Head of caudate nucleus (tissue), 42 donors: ENCODE measurements around the gene RNF214.

Source experiments
- DNase-seq, 42 donors: peaks; one replicate each; pipeline versions ENCODE4 v3.0.0 to v3.0.0-alpha.2; 2020 to 2021; ENCODE audit warnings: mixed read lengths in 7 of 42
- intact Hi-C: fragments of 100-400 bp; cut with DNase I; formaldehyde crosslinking; loops from one replicate; pipeline ENCODE4 v1.15.0; 2022

Gene RNF214

DNA sequence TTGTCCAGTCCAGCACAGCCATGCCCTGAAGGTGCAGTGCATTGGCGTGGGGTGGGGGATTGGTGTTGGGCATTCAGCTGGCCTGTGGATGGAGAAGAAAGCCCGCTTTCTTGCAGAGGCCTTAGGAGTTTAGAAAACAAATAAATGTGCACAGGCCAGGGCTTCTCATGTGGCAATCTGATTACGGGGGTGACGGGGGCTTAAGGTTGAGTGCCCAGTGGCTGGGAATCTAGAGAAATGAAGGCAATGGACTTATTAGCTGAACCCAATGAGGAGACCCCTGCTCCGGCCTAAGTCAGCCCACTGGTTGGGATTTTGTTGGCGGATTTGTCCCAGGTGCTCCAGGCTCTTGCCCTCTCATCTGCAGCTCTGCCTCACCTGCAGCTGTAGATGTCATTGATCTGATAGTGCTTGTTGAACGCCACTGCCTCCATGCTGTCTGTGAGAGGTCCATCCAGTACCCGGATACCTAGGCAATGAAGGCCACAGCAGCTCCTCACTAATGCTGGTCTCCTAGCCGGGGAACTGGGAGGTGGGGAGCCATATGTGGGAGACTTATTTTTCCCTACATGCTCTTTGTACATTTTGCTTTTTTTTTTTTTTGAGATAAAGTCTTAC lies 6.8 kb upstream of the RNF214 start:
- intact Hi-C loops = loop anchor here (2.0 kb wide), 1 partner anchor 45 kb away; no protein-coding TSS in a partner anchor
- peak in 1 of 42 donors; percentile 6 for DNase-seq

DNA sequence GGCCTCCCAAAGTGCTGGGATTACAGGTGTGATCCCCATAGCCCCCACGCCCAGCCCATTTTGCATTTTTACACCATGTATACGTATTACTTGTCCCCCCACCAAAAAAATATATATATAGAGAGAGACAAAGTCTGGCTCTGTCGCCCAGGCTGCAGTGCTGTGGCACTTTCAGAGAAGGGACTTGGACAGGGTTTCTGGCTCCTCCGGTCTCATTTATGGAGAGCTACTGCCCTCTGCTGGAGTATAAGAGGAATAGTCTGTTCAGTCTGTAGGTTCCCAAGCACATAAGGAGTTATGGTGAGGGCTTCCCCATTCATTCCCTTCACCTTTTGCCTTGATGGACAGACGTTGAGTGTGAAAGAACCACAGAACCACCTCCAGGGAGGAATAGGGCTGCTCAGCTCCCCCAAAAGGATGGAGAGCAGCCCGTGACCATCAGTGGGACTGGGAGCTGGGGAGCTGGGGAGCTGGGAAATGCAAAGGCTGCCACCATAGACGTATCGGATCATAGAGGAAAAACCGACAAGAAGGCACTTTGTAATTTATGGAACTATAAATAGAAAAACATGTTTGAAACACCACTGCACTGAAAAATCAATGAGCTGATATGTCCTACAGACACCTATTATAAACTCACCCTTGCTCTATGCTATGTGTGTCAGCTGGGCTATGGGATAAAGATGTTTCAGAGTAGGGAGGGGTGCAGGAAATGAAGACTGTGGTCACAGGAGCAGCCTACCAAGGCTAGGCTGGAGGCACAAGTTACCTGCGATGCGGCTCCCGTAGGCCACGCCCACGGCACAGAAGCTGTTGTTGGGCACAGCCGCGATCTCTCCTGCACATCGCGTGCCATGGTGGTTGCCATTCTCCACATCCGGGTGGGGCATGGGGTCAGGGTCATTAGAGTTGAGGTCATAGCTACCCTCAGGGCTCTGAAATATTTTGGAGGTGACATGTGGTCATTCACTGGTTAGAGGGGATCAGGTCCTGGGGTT lies 5.8 kb upstream of the RNF214 start:
- DNase-seq = peak in 35 of 42 donors; percentile 17 to 87 (median 63)
- intact Hi-C loops = loop anchor here (2.0 kb wide), 1 partner anchor 46 kb away; no protein-coding TSS in a partner anchor

DNA sequence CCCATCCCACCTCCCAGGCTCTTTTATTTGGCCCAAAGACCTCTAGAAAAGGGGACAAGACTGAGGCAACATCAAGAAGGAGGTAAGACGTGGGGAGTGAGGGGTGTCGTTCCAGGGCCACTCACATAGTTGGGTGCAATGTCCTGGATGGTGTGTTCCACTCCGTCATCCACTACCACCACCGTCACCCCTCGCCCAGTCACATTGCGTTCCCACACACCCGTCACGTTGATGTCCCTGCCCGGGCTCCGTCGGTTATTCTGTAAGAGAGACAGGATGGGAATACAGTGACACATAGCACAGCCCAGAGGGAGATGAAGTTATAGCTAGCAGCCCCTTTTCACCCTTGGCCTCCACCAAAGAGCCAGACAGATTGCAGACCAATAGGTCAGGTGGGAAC lies 4.4 kb upstream of the RNF214 start:
- intact Hi-C loops = no loop called here
- DNase-seq = no peak

DNA sequence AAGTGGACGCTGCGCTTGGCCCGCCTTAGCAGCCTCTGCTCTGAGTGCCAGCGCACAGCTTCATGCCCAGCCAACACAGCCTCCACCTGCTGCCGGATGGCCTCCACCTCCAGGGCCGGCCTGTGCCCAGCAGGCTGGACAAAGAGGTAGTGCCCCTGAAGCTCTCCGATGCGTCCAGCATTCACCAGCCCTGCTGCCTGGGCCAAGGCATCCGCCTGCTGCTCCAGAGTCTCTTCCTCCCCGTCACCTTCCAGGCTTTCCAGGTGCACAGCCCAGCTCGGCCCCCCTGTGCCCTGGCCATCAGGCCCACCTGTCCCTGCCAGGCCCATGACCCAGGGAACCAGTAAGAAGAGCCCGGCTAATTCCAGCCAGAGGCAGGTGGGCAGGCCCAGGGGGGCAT lies 3.1 kb upstream of the RNF214 start:
- DNase-seq = no peak
- intact Hi-C loops = no loop called here

DNA sequence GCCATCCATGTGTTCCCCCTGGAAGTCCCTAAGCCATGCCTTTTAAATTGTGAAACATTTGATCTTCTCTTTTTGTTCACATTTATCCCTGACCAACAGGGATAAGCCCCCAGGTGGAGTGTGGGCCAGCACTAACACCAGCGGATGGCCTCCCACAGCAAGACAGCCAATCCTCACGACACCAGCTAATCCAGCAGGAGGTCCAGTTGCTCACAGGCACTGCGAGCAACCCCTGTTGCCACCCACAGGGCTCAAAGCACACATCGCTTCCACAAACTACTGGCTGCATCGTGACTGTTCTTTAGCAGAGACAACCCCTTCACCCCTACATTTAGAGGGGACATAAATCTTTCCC lies 2.6 kb upstream of the RNF214 start:
- intact Hi-C loops = loop anchor here (5.0 kb wide), 1 partner anchor 443 kb away; the partner anchor contains the start of gene ZPR1
- no peak for DNase-seq

DNA sequence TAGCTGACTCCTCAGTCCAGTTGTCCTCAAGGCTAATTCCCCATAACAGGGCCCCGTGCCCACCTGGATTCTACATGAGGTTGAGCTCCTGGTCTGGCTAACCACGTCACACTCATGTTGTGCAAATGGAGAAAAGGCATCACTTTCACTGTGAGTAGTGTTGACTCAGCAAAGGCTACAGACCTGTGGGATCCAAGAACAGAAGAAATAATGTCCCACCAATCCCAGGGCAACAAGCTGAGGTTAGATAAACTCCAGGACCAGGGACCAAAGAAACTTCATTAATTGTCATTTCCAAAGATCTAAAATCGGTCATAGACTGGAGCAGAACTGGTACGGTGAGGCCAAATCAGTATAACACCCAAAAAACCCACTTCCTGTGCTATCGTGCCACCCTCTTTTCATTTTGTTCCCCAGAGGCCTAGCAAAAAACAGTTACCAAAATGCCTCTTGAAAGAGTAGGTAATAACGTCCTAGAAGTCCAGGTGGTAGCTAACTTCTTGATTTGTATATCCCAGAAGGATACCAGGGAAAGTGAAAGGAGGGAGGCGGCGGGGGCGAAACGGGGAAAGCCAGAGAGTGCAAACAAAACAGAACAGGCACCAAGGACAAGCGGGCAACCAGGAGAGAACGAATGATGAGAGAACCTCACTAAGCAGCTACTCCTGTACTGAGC lies 2.0 kb upstream of the RNF214 start:
- intact Hi-C loops = loop anchor here (5.0 kb wide), 1 partner anchor 443 kb away; the partner anchor contains the start of gene ZPR1
- DNase-seq = no peak

DNA sequence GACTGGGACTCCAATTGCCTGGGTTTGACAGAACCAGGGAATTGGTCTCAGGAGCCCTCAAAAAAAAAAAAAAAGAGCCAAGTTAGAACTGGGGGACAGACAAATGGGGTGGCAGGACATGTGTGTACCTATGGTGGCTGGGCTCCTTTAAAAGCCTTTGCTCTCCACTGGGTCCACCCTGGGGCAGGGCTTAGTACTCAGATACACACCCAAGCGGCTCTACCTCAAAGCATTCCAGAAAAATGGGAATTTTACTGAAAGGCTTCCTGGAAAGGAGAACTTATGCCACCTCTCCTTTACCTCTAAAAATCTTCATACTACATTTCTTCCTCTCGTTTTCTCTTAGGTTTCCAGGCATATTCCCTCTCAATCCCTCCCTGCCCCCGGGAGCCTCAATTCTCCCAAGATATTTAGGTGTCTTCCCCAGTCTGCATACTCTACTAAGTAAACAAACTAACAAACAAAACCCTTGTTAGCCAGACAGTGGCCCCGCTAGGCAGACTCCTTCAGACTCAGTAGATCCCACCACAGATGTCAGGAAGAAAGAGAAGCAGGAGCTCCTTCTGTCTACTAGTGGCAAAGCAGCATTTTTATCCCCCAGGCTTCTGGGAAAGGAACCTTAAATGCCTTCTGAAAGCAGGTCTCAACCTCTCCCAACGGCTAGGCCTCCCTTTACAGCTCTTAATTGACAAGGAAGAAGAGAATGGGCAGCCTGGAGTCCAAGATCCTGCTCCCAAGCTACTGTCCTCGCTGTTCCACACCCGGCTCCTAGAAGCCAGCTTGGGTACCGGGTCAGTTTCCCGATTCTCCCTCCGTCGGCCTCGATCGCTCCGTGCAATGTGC lies 1.3 kb upstream of the RNF214 start:
- no peak for DNase-seq

DNA sequence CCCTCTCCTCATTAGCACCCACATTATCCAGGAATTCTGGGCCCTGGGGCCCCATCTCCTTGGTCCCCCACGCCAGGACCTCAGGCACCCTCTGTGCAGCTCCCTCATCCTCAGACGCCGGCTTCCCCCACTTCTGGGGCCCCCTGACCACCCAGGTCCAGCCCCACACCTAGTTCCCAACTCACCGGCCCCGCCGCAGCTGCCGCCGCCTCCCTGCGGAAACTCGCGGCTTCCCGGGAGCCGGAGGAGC lies 704 bp upstream of the RNF214 start, which contains the start of gene PCSK7:
PCSK7 (minus strand) TSS at position 232 of the 250 bp plus-strand sequence. CDS start 2,229 bp downstream, outside the sequence.
- intact Hi-C loops = loop anchor here (2.0 to 5.0 kb wide), 2 partner anchors 85 to 444 kb away; partner anchors contain the start of genes BACE1 and ZPR1
- DNase-seq = peak in 5 of 42 donors; percentile 69 to 87 (median 82)

More for the DNA sequence above, 1.3 kb upstream of the RNF214 start:
- intact Hi-C loops = loop anchor here (5.0 kb wide), 1 partner anchor 444 kb away; the partner anchor contains the start of gene ZPR1

DNA sequence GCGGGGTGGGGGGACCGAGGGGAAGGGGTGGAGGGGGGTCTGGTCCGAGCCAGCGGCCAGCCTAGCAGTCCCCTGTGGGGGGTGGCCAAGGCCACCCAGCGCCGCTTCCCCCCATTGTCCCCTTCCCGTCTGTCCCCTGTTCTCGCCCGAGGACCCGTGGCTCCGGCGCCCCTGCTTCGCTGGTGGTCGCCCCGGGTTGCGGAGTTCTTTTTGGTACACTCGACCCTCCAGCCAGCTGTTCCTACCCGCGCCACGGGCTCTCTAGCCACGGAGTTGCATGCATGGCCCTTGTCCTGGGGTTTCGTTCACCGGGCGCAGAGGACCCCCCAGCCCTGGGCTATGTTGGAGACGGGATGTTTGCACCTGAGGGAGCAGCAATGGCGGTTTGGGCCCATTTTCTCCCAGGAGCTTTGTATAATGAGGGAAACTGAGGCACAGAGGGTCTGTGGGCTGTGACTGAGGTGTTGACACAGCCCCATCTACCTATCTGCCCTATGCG lies 489 bp downstream of the RNF214 start:
- intact Hi-C loops = loop anchor here (2.0 to 5.0 kb wide), 2 partner anchors 84 to 446 kb away; partner anchors contain the start of genes BACE1 and ZPR1
- peak in 10 of 42 donors; percentile 14 to 51 (median 29) for DNase-seq

DNA sequence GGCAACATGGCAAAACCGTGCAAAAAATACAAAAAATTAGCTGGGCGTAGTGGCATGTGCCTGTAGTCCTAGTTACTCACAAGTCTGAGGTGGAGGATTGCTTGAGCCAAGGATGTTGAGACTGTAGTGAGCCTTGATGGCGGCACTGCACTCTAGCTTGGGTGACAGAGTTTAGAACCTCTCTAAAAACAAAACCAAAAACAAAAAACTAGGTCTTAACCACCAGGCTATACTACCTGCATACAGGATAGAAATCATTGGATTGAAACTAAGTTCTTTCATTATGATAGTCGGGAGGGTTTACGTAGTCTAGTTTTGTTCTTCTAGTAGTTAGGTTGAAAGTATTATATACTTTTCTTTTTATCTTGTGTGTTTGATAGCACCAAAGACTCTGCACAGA lies 5.8 kb downstream of the RNF214 start:
- intact Hi-C loops = no loop called here
- no peak for DNase-seq

DNA sequence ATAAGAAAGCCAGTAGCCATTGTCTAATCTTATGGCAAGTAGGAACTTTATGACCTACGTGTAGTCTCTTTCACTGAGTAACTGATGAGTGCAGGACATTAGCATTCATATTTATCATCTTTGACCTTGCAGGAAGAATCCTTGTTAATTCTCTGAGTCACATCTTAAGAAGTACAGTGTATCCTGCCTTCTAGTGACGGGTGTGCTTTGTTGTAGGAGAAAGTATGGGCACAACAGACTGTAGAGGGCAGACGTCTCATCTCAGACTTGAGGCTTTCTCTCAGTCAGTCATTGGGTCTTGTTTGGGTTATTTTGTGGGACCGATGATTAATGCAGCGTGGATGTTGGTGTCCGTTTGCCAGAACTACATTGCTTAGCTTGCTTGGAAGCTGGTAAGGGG lies 6.8 kb downstream of the RNF214 start:
- intact Hi-C loops = no loop called here
- peak in 1 of 42 donors; percentile 12 for DNase-seq

DNA sequence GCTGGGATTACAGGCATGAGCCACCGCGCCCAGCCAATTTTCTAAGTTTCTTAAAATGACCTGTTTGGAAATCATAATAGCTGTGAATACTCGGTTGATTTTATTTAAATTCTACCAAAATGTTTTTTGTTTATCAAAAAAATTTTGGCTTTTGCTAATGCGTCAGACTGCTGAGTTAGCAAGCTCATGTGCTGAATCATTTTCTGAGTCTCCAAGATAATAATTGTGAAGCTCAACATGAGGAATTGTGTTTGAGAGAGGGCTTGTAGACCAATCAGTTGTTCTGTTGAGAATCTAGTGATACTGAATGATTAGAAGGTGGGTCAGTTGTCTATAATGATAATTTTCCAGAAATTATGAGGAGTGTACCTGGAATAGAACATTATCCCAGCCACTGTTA lies 15.9 kb downstream of the RNF214 start:
- intact Hi-C loops = no loop called here

DNA sequence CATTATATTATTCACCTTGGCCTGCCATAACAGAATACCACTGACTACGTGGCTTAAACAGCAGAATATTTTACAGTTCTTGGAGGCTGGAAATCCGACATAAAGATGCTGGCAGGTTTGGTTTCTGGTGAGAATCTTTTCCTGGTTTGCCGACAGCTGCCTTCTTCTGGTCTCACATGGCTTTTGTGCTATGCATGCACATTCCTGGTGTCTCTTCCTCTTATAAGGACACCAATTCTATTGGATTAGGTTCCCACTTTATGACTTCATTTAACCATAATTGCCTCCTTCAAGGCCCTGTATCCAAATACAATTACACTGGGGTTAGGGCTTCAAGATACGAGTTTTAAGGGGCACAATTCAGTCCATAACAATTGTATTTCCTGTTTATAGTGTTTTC lies 17.1 kb downstream of the RNF214 start:
- no peak for DNase-seq
- intact Hi-C loops = no loop called here

More for the DNA sequence above, 15.9 kb downstream of the RNF214 start:
- DNase-seq = no peak

DNA sequence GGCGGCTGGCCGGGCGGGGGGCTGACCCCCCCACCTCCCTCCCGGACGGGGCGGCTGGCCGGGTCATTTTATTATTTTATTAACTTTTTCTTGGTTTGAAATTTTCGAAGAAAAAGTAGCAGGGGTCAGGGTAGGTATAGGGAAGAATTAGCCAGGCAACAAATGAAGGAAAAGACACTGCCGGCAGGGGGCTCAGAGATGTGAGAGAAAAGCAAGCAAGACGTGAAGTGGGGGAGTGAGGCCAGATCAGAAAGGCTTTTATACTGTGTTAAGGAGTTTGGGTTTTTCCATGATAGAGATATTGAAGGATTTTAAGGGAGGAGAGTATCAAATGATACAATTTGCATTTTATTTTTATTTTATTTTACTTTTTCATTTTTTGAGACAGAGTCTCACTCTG lies 19.0 kb downstream of the RNF214 start:
- no peak for DNase-seq
- intact Hi-C loops = no loop called here

DNA sequence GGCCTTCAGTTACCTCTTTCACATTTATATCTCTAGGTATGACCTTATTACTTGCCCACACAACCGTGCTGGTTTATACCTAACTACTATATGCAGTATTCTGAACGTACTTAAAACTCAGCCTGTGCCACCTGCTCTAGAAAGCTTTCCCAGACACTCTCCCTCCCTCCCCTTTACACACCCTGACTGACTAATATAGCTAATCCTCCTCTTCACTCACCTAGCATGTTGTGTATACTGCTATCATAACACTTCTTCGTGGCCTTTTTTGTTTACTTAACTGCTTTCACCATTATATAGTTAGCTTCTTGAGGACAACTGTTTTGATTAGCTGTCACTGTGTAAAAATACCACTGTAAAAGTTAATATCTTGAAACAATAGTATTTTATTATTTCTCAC lies 23.5 kb downstream of the RNF214 start:
- DNase-seq = peak in 1 of 42 donors; percentile 24
- intact Hi-C loops = no loop called here

DNA sequence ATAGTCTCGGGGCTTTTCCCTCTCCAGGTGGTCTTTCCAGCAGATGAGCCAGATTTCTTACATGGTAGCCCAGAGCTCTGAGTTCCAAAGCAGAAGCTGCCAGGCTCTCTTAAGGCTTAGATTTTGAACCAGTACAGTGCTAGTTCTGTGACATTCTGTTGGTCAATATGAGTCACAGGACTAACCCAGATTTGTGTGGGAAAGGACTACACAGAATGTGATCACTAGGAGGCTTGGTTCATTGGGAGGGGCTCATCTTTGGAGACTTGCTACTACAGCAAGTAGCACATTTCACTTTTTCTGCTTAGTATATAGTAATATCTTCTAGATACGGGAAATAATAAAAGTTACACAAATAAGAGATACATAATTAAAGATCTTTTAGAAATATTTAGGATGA lies 24.1 kb downstream of the RNF214 start:
- no peak for DNase-seq
- intact Hi-C loops = no loop called here

DNA sequence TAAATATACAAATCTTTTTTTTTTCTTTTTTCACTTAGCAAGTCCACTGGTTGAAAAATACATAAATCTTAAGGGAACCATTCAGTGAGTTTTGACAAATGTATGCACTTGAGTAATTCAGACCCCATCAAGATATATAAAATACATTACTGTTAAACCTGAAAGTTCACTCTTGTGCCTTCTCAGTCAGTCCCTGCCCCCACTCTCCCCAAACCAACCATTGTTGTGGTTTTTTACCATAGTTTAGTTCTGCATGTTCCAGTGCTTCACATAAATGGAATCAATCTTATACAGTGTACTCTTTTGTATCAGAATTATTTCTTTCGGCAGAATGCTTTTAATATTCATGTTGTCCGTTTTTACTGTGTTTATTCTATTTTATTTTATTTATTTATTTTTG lies 26.1 kb downstream of the RNF214 start:
- DNase-seq = no peak
- intact Hi-C loops = no loop called here

DNA sequence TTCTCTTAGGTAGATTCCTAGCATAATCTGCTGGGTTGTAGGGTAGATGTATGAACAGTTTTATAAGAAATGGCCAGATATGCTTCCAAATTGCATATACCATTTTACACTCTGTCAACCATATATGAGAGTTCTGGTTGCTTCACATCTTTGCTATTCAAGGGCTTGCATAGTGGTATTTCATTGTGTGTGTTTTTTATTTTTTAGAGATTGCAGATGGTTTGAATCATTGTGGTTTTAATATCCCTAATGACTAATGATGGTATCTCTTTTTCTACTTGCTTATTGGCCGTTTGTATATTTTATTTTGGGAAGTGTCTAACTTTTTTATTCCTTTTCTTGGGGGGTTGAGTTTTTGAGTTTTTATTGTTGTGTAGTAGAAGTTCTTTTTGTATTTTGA lies 26.9 kb downstream of the RNF214 start:
- no peak for DNase-seq
- intact Hi-C loops = no loop called here
